Tibial nerve (tissue), 4 donors: ENCODE data around the gene CACNA1S.

Experiments
- CTCF ChIP-seq, 5 experiments: fragments of 200-600 bp in 3 of 5; fragments of 450-650 bp in 2 of 5; sonication (generic) in 3 of 5; IDR thresholded peaks; one replicate each; pipeline ENCODE4 v1.5.1; 2016 to 2019; ENCODE audit warnings: antibody characterized with exemption in 5 of 5, mild to moderate bottlenecking in 3 of 5, moderate library complexity in 2 of 5
- EP300 ChIP-seq, 2 donors: sonication (generic); formaldehyde crosslinking; IDR thresholded peaks; one replicate each; pipeline ENCODE4 v1.6.1; 2017; ENCODE audit warnings: antibody characterized with exemption in 2 of 2, mild to moderate bottlenecking in 1 of 2
- POLR2A ChIP-seq, 2 donors: fragments of 450-650 bp; IDR thresholded peaks; one replicate each; pipeline ENCODE4 v1.6.1; 2017; ENCODE audit warnings: antibody characterized with exemption in 2 of 2, mild to moderate bottlenecking in 2 of 2, moderate library complexity in 2 of 2

- TF ChIP-seq CTCF (IDR thresholded peaks at IDR 0.05): no peak
- no peak for TF ChIP-seq EP300 (IDR thresholded peaks at IDR 0.05)
- TF ChIP-seq POLR2A (IDR thresholded peaks at IDR 0.05): no peak
Measured at GRCh38 chr1:200991097-200991614, 121.1 kb downstream of the CACNA1S start.
